DMS79 treated with DMSO at 0.1 percent for 48 hours (cell line): Measurements from ENCODE around the gene CALD1.
A peak's percentile ranks its signal among the peaks of the same experiment; 100 is the strongest.

Experiments used
- DNase-seq: peaks from one replicate; lab custom pipeline; 2025; lab: John Stamatoyannopoulos, UW

The CALD1 gene

GRCh38 chr7:134859783-134860182 is 80.3 kb downstream of the CALD1 start:
- no peak for DNase-seq

- peak; percentile 1 for DNase-seq
These were observed 85.8 kb downstream of the CALD1 start for GRCh38 chr7:134865001-134865845.

- no peak for DNase-seq
These were observed 87.2 kb downstream of the CALD1 start for GRCh38 chr7:134866617-134867016.

- no peak for DNase-seq
These were observed 90.7 kb downstream of the CALD1 start for GRCh38 chr7:134870156-134870555.

- no peak for DNase-seq
These were observed 91.3 kb downstream of the CALD1 start for GRCh38 chr7:134870781-134871180.

- DNase-seq: no peak
These were observed 93.8 kb downstream of the CALD1 start for GRCh38 chr7:134873253-134873652.

GRCh38 chr7:134874407-134874806 is 95.0 kb downstream of the CALD1 start:
- no peak for DNase-seq

GRCh38 chr7:134875867-134876266 is 96.4 kb downstream of the CALD1 start:
- DNase-seq: no peak

GRCh38 chr7:134878746-134879357 is 99.4 kb downstream of the CALD1 start:
- DNase-seq: no peak

GRCh38 chr7:134879815-134880475 is 100.5 kb downstream of the CALD1 start:
- DNase-seq: no peak

- DNase-seq: no peak
These were observed 103.0 kb downstream of the CALD1 start for GRCh38 chr7:134882481-134882880.

- DNase-seq: no peak
These were observed 106.5 kb downstream of the CALD1 start for GRCh38 chr7:134885967-134886352.

GRCh38 chr7:134886353-134887057 is 107.1 kb downstream of the CALD1 start:
- DNase-seq: peak; percentile 5

- DNase-seq: no peak
These were observed 108.1 kb downstream of the CALD1 start for GRCh38 chr7:134887523-134887922.

GRCh38 chr7:134888141-134888740 is 108.8 kb downstream of the CALD1 start:
- DNase-seq: no peak

GRCh38 chr7:134890246-134891240 is 111.1 kb downstream of the CALD1 start:
- no peak for DNase-seq

- peak; percentile 5 for DNase-seq
These were observed 111.8 kb downstream of the CALD1 start for GRCh38 chr7:134891262-134891695.

GRCh38 chr7:134891696-134892678 is 112.6 kb downstream of the CALD1 start:
- DNase-seq: no peak

- DNase-seq: no peak
These were observed 113.5 kb downstream of the CALD1 start for GRCh38 chr7:134892963-134893362.
